ENCODE results near the gene PIEZO1. TPM values are rescaled to one million over a fixed set of nuclear protein-coding genes. Genes with fewer than 3 reads are reported as not detected.

The PIEZO1 gene
- total and polyA plus RNA-seq, 2 donors (not counting 1 experiment from before 2014, with no cell fraction given): 94.5 to 313 TPM

GRCh38 chr16:88778541-88779065, 6.4 kb downstream of the PIEZO1 start:
- TF ChIP-seq EZH2 (IDR thresholded peaks at IDR 0.05; ENCODE audit: low read length, missing control alignments): no peak
- peaks cover 96% of the 10 kb centered on the region for H3K79me2 ChIP-seq (ENCODE audit: control insufficient read depth, insufficient read depth, low read length)
- no peak overlapping the region for H2AFZ ChIP-seq (ENCODE audit: low read length)
- H4K20me1 ChIP-seq (ENCODE audit: control insufficient read depth, extremely low read depth, insufficient read depth, low read length): peaks cover 1% of the 10 kb centered on the region
- no peaks in the 10 kb centered on the region for H3K27me3 ChIP-seq (ENCODE audit: control insufficient read depth, insufficient read depth, low read length)
- peaks cover 48% of the 10 kb centered on the region for H3K4me1 ChIP-seq (ENCODE audit: control insufficient read depth, extremely low read depth, insufficient read depth, low read length)
- no peak overlapping the region for H3K9ac ChIP-seq (ENCODE audit: insufficient read depth, low read length)
- no peak overlapping the region for H3K4me2 ChIP-seq (ENCODE audit: extremely low read depth, insufficient read depth, low read length)
- DNase-seq (ENCODE audit: low read depth in 2 of 2): no peak
- no peaks in the 10 kb centered on the region for H3K9me3 ChIP-seq (ENCODE audit: control insufficient read depth, insufficient read depth, low read depth, low read length)
- peaks cover 1% of the 10 kb centered on the region for H3K36me3 ChIP-seq (ENCODE audit: control insufficient read depth, insufficient read depth, low read length)
- H3K4me3 ChIP-seq (replicated peaks in 1 of 4; ENCODE audit: control extremely low read depth in 1 of 4, insufficient read depth in 1 of 4, low read depth in 3 of 4, low read length in 4 of 4): no peak overlapping the region
- no peak overlapping the region for H3K27ac ChIP-seq (ENCODE audit: insufficient read depth, low read length)

- Histone ChIP-seq H2AFZ (ENCODE audit: low read length) (no peak overlapping the region), H3K27me3 (ENCODE audit: control insufficient read depth, insufficient read depth, low read length) (no peaks in the 10 kb centered on the region), H4K20me1 (ENCODE audit: control insufficient read depth, extremely low read depth, insufficient read depth, low read length) (peaks cover 1% of the 10 kb centered on the region), H3K79me2 (ENCODE audit: control insufficient read depth, insufficient read depth, low read length) (peaks cover 96% of the 10 kb centered on the region), H3K4me3 (replicated peaks in 1 of 4; ENCODE audit: control extremely low read depth in 1 of 4, insufficient read depth in 1 of 4, low read depth in 3 of 4, low read length in 4 of 4) (no peak overlapping the region), H3K4me2 (ENCODE audit: extremely low read depth, insufficient read depth, low read length) (no peak overlapping the region), H3K27ac (ENCODE audit: insufficient read depth, low read length) (no peak overlapping the region), H3K36me3 (ENCODE audit: control insufficient read depth, insufficient read depth, low read length) (peaks cover 1% of the 10 kb centered on the region), H3K9me3 (ENCODE audit: control insufficient read depth, insufficient read depth, low read depth, low read length) (no peaks in the 10 kb centered on the region), H3K9ac (ENCODE audit: insufficient read depth, low read length) (no peak overlapping the region), H3K4me1 (ENCODE audit: control insufficient read depth, extremely low read depth, insufficient read depth, low read length) (peaks cover 51% of the 10 kb centered on the region)
- TF ChIP-seq EZH2 (IDR thresholded peaks at IDR 0.05; ENCODE audit: low read length, missing control alignments) (no peak), CTCF (conservative IDR thresholded peaks at IDR 0.05 in 1 of 2, IDR thresholded peaks at IDR 0.05 in 1 of 2; ENCODE audit: low read depth in 1 of 2, low read length in 2 of 2) (no peak)
- no peak for DNase-seq (ENCODE audit: low read depth in 2 of 2)
Observed at GRCh38 chr16:88778271-88778525, 6.8 kb downstream of the PIEZO1 start.

- Histone ChIP-seq H2AFZ (ENCODE audit: low read length) (no peak overlapping the region), H3K27me3 (ENCODE audit: control insufficient read depth, insufficient read depth, low read length) (no peaks in the 10 kb centered on the region), H3K4me1 (ENCODE audit: control insufficient read depth, extremely low read depth, insufficient read depth, low read length) (peaks cover 48% of the 10 kb centered on the region), H3K9me3 (ENCODE audit: control insufficient read depth, insufficient read depth, low read depth, low read length) (no peaks in the 10 kb centered on the region), H3K36me3 (ENCODE audit: control insufficient read depth, insufficient read depth, low read length) (peaks cover 1% of the 10 kb centered on the region), H3K27ac (ENCODE audit: insufficient read depth, low read length) (no peak overlapping the region), H3K4me3 (replicated peaks in 1 of 4; ENCODE audit: control extremely low read depth in 1 of 4, insufficient read depth in 1 of 4, low read depth in 3 of 4, low read length in 4 of 4) (no peak overlapping the region), H3K9ac (ENCODE audit: insufficient read depth, low read length) (no peak overlapping the region), H3K4me2 (ENCODE audit: extremely low read depth, insufficient read depth, low read length) (no peak overlapping the region), H3K79me2 (ENCODE audit: control insufficient read depth, insufficient read depth, low read length) (peaks cover 91% of the 10 kb centered on the region), H4K20me1 (ENCODE audit: control insufficient read depth, extremely low read depth, insufficient read depth, low read length) (peaks cover 1% of the 10 kb centered on the region)
- no peak for TF ChIP-seq EZH2 (IDR thresholded peaks at IDR 0.05; ENCODE audit: low read length, missing control alignments)
- no peak for TF ChIP-seq CTCF (conservative IDR thresholded peaks at IDR 0.05 in 1 of 2, IDR thresholded peaks at IDR 0.05 in 1 of 2; ENCODE audit: low read depth in 1 of 2, low read length in 2 of 2)
- no peak for DNase-seq (ENCODE audit: low read depth in 2 of 2)
Observed at GRCh38 chr16:88777471-88778270, 7.3 kb downstream of the PIEZO1 start.

Data from fibroblast of lung (primary cell).